ENCODE measurements around the gene ZC3H4.

ZC3H4 gene

GRCh38 chr19:47133021-47133471, 19.5 kb upstream of the ZC3H4 start:
- no peak for DNase-seq (ENCODE audit: low read depth in 2 of 2)

DNA sequence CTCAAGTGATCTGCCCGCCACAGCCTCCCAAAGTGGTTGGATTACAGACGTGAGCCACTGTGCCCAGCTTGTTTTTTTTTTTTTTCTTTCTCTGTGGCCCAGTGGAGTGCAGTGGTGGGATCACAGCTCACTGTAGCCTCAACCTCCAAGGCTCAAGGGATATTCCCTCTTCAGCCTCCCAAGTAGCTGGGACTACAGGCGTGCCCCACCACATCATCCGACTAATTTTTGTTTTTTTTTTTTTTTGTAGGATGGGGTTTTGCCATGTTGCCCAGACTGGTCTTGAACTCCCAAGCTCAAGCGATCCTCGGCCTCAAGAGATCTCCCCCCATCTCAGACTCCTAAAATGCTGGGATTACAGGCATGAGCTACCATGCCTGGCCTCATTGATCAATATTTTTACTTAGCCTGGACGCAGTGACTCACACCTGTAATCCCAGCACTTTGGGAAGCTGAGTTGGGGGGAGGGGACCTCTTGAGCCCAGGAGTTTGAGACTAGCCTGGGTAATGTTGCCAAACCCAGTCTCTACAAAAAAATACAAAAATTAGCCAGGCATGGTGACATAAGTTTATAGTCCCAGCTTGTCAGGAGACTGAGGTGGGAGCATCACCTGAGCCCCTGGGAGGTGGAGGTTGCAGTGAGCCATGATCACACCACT, 18.7 kb upstream of the ZC3H4 start:
- no peak for DNase-seq (ENCODE audit: low read depth in 2 of 2)

GRCh38 chr19:47130589-47131227, 17.1 kb upstream of the ZC3H4 start, which contains the start of gene SAE1:
Gene SAE1 (plus strand): TSS chr19:47130835. CDS start chr19:47130931, 96 bp downstream.
- DNase-seq (ENCODE audit: low read depth in 2 of 2) = peak; percentile 97

- no peak for DNase-seq (ENCODE audit: low read depth in 2 of 2)
Measured at GRCh38 chr19:47130120-47130588, 16.6 kb upstream of the ZC3H4 start.

DNA sequence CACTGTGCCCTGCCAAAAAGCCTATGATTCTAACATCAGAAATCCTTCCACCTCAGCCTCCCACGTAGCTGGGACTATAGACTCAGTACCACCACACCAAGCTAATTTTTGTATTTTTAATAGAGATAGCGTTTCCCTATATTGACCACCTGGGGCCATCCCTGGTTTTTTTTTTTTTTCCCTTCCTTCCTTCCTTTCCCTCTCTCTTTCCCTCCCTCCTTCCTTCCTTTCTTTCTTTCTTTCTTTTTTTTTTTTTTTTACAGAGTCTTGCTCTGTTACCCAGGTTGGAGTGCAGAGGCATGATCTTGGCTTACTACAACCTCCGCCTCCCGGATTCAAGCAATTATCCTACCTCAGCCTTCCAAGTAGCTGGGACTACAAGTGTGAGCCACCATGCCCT, 16.0 kb upstream of the ZC3H4 start:
- no peak for DNase-seq (ENCODE audit: low read depth in 2 of 2)

DNA sequence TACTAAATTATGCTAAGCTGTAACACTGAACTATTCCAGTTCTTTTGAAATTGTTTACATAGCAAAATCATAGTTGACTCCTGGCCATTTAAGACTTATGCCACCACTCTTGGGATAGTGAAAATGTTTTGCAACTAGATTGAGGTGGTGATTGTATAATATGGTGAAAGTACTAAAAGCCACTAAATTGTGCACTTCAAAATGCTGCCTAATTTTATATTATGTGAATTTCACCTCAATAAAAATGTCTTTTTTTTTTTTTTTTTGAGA, 12.0 kb upstream of the ZC3H4 start:
- DNase-seq (ENCODE audit: low read depth in 2 of 2) = no peak

- peak; percentile 50 to 51 for DNase-seq (ENCODE audit: low read depth in 2 of 2)
Measured at GRCh38 chr19:47124937-47125668, 11.5 kb upstream of the ZC3H4 start.

DNA sequence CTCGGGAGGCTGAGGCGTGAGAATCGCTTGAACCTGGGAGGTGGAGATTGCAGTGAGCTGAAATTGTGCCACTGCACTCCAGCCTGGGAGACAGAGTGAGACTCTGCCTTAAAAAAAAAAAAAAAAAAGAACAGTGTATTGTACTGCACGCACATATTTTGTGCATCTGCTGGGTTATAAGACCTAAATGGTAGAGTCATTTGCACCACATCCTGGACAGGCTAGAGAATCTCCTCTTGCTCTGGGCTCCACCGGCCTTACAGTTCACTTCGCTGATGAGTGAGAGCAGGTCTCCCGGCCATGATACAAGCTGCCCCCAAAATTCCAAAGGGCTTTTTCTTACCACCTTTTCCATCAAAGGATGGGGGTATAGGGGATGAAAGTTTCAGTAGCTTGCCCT, 9.8 kb upstream of the ZC3H4 start:
- DNase-seq (ENCODE audit: low read depth in 2 of 2) = no peak

DNA sequence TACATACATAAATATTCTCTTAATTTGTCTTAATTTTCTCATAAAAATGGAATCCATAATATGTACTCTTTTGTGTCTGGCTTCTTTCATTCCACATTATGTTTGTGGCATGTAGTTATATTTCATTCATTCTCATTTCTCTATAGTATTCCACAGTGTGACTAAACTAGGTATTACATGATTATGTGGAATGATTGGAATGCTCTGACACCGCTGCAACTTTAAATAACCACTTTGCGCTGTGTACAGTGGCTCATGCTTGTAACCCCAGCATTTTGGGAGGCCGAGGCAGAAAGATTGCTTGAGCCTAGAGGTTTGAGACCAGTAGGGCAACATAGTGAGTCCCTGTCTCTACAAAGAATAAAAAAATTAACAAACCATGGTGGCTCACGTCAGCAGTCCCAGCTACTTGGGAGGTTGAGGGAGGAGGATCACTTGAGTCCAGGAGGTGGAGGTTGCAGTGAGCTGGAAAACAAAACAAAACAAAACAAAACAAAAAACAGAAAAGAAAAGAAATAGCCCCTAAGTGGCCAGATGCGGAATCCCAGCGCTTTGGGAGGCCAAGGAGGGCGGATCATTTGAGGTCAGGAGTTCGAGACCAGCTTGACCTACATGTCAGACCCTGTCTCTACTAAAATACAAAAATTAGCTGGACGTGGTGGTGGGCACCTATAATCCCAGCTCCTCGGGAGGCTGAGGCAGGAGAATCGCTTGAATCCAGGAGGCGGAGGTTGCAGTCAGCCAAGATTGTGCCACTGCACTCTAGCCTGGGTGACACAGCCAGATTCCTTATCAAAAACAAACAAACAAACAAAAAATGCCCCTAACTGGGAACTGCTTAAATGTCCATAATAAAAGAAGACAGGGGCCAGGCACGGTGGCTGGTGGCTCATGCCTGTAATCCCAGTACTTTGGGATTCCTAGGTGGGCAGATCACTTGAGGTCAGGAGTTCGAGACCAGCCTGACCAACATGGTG, 9.1 kb upstream of the ZC3H4 start:
- DNase-seq (ENCODE audit: low read depth in 2 of 2) = peak; percentile 73 to 80

- no peak for DNase-seq (ENCODE audit: low read depth in 2 of 2)
Measured at GRCh38 chr19:47120470-47121067, 7.0 kb upstream of the ZC3H4 start.

DNA sequence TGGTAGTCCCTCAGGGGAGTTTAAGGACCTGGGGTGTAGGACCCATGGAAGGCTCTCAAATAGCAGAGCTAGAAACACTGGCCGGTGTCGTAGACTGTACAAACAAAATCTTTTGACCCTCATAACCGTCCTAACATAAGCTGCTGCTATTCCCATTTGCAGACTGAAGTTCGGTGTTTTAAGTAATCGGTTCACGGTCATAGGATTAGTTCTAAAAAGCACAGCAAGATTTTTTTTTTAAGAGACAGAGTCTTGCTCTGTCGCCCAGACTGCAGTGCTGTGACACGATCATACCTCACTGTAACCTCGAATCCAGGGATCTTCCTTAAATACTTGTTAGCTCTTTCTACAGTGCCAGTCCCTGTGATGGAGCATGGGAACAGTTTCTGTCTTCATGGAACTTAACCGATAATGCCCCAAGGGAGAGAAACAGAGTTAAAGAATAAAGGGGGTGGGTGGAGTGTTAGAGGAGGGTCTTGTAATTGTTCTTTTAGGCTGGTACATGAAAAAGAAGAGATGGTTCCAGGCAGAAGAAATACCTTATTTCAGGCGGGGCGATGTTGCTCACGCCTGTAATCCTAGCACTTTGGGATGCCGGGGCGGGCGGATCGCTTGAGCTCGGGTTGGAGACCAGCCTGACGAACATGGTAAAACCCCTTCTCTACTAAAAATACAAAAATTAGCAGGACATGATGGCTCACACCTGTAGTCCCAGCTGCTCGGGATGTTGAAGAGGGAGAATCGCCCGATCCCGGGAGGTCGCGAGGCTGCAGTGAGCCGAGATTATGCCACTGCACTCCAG, 475 bp upstream of the ZC3H4 start:
- no peak for DNase-seq (ENCODE audit: low read depth in 2 of 2)

DNA sequence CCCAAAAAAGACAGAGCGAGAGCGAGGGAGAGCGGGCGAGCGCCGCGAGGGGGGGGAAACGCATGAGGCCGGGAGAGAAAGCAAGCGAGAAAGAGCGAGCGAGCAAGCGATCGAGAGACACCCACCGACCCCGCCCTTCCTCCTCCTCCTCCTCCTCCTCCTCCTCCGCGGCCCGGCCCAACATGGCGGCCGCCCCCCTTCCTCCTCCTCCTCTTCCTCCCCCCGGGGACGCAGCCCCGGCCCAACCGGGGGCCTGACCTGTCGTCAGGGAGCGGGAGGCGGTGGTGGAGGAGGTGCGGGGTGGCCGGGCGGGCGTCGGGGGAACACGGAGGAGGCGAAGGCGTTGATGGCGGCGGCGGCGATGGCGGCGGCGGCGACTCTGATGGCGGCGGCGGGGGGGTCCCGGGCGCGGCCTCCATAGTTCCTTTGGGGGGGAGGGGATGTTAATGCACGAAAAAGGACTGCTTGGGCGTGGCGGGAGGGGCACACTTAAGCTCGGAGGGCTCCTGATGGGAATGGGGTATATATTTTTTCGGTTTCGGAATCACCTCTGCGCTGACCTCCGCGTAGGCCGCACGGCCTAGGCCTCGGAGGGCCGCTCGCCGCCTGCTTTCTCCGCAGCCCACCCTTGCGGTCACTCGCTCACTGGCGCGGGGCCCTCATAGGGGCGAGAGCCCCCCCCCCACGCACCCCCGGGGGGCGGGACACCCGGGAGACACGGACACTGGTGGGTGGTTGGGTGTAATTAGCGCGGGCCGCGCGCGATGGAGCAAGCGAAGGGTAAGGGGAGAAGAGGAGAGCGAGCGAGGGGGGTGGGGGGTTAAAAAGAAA, 1.2 kb downstream of the ZC3H4 start:
- peak; percentile 78 for DNase-seq (ENCODE audit: low read depth in 2 of 2)

DNA sequence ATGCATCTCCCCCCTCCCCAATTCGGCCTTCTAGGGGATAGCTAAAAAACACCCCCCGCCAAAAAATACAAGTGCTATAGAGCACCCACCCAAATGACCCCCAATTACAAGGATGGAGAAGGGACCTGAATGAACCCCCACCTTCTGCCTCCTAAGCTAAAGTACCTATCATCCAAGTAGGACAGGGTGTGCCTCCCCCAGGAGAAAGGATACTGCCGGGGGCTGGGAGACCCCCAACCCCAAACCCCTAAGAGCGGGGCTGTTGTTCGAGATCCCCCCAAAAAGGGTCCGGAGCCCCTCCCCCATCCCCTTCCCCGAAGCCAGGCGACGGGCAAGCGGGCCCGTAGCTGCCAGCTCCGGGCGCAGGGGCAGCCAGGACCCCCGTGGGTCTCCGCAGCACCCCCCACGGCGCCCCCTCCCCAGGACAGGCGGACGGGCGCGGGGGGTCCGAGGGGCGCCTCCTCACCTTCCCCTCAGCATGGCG, 1.9 kb downstream of the ZC3H4 start:
- DNase-seq (ENCODE audit: low read depth in 2 of 2) = no peak

DNA sequence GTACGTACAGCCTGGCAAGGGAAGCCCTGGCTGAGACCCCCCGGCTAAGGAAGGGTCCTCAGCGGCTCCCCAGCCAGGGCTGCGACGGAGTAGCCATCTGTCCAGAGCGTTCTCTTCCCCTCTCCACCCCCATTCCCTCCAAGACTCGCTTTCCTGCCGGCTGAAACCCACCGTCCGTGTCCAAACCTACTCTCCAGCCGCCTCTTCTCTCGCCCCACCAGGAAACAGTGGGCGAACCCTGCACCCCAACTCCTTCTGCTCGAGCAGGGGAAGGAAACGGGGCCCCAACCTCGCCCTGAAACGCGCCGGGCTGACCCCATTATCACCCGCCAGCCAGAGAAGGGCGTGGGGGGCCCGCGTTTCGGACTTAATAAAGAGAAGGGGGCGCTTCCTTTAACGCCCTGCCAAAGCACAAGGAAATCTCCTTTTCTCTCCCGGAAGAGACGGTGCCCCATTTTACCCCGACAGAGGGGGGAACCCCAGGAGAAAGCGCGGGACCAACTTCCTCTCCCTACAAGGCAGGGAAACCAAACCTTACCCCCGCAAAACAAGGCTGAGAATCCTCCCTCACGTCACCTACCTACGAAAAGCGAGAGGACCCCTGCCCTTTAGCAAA, 2.5 kb downstream of the ZC3H4 start:
- DNase-seq (ENCODE audit: low read depth in 2 of 2) = no peak

DNA sequence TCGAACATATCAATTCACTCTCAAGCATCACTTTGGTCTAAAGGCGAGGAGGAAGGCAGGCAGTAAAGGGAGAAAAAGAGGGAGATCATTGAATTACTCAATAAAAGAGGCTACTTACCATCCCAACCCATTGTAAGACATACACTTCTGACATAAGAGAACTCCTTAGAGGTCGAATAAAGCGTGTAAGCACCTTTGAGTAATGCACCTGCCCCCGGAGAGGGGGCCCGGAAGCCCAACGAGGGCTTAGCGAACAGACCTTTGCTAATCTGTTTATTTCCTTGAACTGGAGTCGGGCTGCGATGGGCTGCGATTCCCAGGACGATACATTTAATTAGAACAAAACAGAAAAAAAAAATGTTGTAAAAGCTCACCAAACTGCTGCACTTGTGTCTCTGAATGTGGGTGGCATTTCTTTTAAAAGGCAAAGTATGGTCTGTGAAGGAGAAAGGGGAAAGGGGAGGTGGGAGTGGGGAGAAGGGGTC, 3.0 kb downstream of the ZC3H4 start:
- no peak for DNase-seq (ENCODE audit: low read depth in 2 of 2)

GRCh38 chr19:47109541-47110375, 3.8 kb downstream of the ZC3H4 start:
- DNase-seq (ENCODE audit: low read depth in 2 of 2) = peak in 1 of 2 experiments; percentile 32

DNA sequence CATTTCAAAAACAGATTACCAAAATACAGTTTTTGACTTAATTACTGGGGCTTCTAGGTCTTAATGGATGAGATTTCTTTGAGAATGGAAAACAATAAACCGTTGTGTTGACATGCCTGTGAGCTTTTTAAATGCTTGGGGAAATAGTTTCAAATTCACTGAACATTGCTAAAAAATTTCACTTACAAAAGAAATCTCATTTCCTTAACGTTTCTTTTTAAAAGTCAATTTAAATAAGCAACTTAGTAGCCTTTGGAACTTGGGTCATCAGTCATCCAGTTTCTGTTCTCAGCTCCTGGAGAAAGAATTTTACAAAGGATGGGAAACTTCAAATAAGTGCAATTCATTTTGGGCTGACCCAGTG, 4.4 kb downstream of the ZC3H4 start:
- no peak for DNase-seq (ENCODE audit: low read depth in 2 of 2)
